Superior temporal gyrus (tissue), 1 donor: ENCODE data around the gene RAP2C.
"Not testable (repeated sequence)": the region's sequence is repeated elsewhere in the genome, so short reads cannot be mapped to it uniquely, and the experiment has no call there.

Source experiments
- DNase-seq: peaks from one replicate; pipeline ENCODE4 v3.0.0-alpha.2; 2016; ENCODE audit errors: extremely low spot score

RAP2C gene

GRCh38 chrX:132200976-132201375 is 18.3 kb downstream of the RAP2C start:
- DNase-seq = no peak

GRCh38 chrX:132199941-132200340 is 19.3 kb downstream of the RAP2C start:
- no peak for DNase-seq

GRCh38 chrX:132193872-132194574 is 25.2 kb downstream of the RAP2C start:
- DNase-seq = no peak

GRCh38 chrX:132191938-132192337 is 27.3 kb downstream of the RAP2C start:
- DNase-seq = no peak

GRCh38 chrX:132188175-132188574 is 31.1 kb downstream of the RAP2C start:
- DNase-seq = no peak

GRCh38 chrX:132187451-132187850 is 31.8 kb downstream of the RAP2C start:
- no peak for DNase-seq

- DNase-seq = no peak
These were observed 34.4 kb downstream of the RAP2C start for GRCh38 chrX:132184871-132185270.

GRCh38 chrX:132181364-132181763 is 37.9 kb downstream of the RAP2C start:
- no peak for DNase-seq

GRCh38 chrX:132180929-132181328 is 38.3 kb downstream of the RAP2C start:
- DNase-seq = no peak

- DNase-seq = no peak
These were observed 45.6 kb downstream of the RAP2C start for GRCh38 chrX:132173647-132174046.

- no peak for DNase-seq
These were observed 47.4 kb downstream of the RAP2C start for GRCh38 chrX:132171881-132172280.

- DNase-seq = no peak
These were observed 47.8 kb downstream of the RAP2C start for GRCh38 chrX:132171478-132171877.

- DNase-seq = no peak
These were observed 49.7 kb downstream of the RAP2C start for GRCh38 chrX:132169554-132169953.

GRCh38 chrX:132165651-132166050 is 53.6 kb downstream of the RAP2C start:
- DNase-seq = no peak

GRCh38 chrX:132165005-132165404 is 54.2 kb downstream of the RAP2C start:
- DNase-seq = no peak

GRCh38 chrX:132163094-132163493 is 56.2 kb downstream of the RAP2C start:
- DNase-seq = not testable (repeated sequence)

- no peak for DNase-seq
These were observed 66.1 kb downstream of the RAP2C start for GRCh38 chrX:132153166-132153565.
